Measurements from ENCODE around the gene DYNC1I1. TPM values are rescaled to one million over a fixed set of nuclear protein-coding genes. Genes with fewer than 3 reads are reported as not detected.

Gene DYNC1I1
- total and polyA plus RNA-seq, 2 of the 4 experiments (the other 2 are of a cell fraction), result under 0.01 to 0.15 TPM

DNA sequence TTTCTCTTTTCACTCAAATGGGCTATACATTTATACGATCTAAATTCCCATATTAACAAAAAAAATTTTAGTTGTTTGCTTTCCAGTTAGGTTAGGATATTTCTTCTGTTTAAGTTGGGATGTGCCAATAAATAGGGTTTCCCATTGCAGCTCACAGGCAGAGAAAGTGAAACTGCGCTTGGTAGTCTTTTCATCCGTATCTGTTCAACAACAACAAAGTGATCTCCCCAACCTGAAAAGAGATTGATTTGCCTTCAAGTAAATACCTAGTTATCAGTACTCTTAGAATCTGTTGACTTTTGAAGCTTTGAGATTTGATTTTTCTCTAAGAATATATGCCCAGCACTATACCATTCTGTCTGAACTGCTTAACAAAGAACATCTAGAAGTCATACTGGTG is 143.4 kb downstream of the DYNC1I1 start:
- no peak overlapping the region for H3K14ac ChIP-seq (replicated peaks; ENCODE audit: low read depth, low read length)
- in situ Hi-C loops (cut with MboI; ENCODE audit: low sequenced_read_pairs) (loop anchor here (5.0 to 25.0 kb wide), 3 partner anchors 1112 to 1922 kb away; no protein-coding TSS in a partner anchor), dilution Hi-C loops (cut with HindIII; ENCODE audit: low sequenced_read_pairs, unreplicated experiment) (no loop called here), intact Hi-C loops (cut with micrococcal nuclease) (loop anchor here (1.0 kb wide), 6 partner anchors 160 to 1920 kb away; no protein-coding TSS in a partner anchor)
- H3K9ac ChIP-seq (ENCODE audit: low read depth, low read length), result no peak overlapping the region
- BruUV-seq (replicated peaks), result no TSS peak
- TF ChIP-seq, protein P1, sequence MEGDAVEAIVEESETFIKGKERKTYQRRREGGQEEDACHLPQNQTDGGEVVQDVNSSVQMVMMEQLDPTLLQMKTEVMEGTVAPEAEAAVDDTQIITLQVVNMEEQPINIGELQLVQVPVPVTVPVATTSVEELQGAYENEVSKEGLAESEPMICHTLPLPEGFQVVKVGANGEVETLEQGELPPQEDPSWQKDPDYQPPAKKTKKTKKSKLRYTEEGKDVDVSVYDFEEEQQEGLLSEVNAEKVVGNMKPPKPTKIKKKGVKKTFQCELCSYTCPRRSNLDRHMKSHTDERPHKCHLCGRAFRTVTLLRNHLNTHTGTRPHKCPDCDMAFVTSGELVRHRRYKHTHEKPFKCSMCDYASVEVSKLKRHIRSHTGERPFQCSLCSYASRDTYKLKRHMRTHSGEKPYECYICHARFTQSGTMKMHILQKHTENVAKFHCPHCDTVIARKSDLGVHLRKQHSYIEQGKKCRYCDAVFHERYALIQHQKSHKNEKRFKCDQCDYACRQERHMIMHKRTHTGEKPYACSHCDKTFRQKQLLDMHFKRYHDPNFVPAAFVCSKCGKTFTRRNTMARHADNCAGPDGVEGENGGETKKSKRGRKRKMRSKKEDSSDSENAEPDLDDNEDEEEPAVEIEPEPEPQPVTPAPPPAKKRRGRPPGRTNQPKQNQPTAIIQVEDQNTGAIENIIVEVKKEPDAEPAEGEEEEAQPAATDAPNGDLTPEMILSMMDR (conservative IDR thresholded peaks at IDR 0.05; ENCODE audit: low read depth, low read length), result no peak
- TF ChIP-seq MAZ (IDR thresholded peaks at IDR 0.05; ENCODE audit: borderline replicate concordance, low read depth, low read length), result no peak
- TF ChIP-seq SMC3 (IDR thresholded peaks at IDR 0.05; ENCODE audit: low read depth, low read length), result no peak
- TF ChIP-seq RAD21 (IDR thresholded peaks at IDR 0.05; ENCODE audit: low read length), result no peak
- no peak for TF ChIP-seq MXI1 (IDR thresholded peaks at IDR 0.05; ENCODE audit: borderline replicate concordance, low read depth, low read length)
- DNase-seq, result no peak
- no peaks in the 10 kb centered on the region for H3K9me1 ChIP-seq (ENCODE audit: insufficient read depth, low read length)
- no peak overlapping the region for H4K5ac ChIP-seq (ENCODE audit: low read depth, low read length)
- no peak overlapping the region for H2AFZ ChIP-seq (replicated peaks; ENCODE audit: low read length, poor library complexity)
- H4K20me1 ChIP-seq (ENCODE audit: insufficient read depth, low read length), result no peaks in the 10 kb centered on the region
- no peak overlapping the region for H2AK9ac ChIP-seq (replicated peaks; ENCODE audit: low read depth, low read length, poor library complexity)
- no peak overlapping the region for H2BK20ac ChIP-seq (ENCODE audit: low read depth, low read length)
- no peak overlapping the region for H2AK5ac ChIP-seq (ENCODE audit: low read depth, low read length)
- no peak overlapping the region for H4K91ac ChIP-seq (ENCODE audit: insufficient read depth, low read depth, low read length)
- H3K9me3 ChIP-seq (ENCODE audit: control insufficient read depth, insufficient read depth, low read length), result no peaks in the 10 kb centered on the region
- H3K23ac ChIP-seq (ENCODE audit: low read depth, low read length), result no peak overlapping the region
- no peak overlapping the region; the same call in 1 of the 2 replicates for H3K4me2 ChIP-seq (ENCODE audit: low read depth, low read length)
- H3K56ac ChIP-seq (ENCODE audit: extremely low read depth, insufficient read depth, low read length), result no peak overlapping the region
- no peak overlapping the region for H3K18ac ChIP-seq (ENCODE audit: low read depth, low read length)
- no peak for ATAC-seq (ENCODE audit: low read depth)
- H3K4me1 ChIP-seq (ENCODE audit: control insufficient read depth, insufficient read depth, low read length), result no peaks in the 10 kb centered on the region
- H3K79me1 ChIP-seq (ENCODE audit: low read depth in 1 of 2, low read length in 2 of 2), result no peaks in the 10 kb centered on the region
- no peak overlapping the region for H2BK15ac ChIP-seq (ENCODE audit: low read depth, low read length)
- H3K27me3 ChIP-seq (ENCODE audit: control insufficient read depth, insufficient read depth, low read length), result no peaks in the 10 kb centered on the region; the same call in 1 of the 2 replicates
- no peak overlapping the region for H3K4me3 ChIP-seq (ENCODE audit: insufficient read depth, low read depth, low read length)
- H3K4ac ChIP-seq (ENCODE audit: low read depth, low read length), result no peak overlapping the region
- H4K8ac ChIP-seq (ENCODE audit: low read depth in 2 of 2, low read length in 2 of 2), result no peak overlapping the region
- CTCF ChIA-PET, result interaction anchor here (0.7 to 2.8 kb wide), 8 partner anchors 9 to 1258 kb away, joined by 3 to 18 read pairs (median 4); no protein-coding TSS in a partner anchor
- H2BK120ac ChIP-seq (ENCODE audit: low read depth, low read length), result no peak overlapping the region
- H3K27ac ChIP-seq (ENCODE audit: insufficient read depth, low read length), result no peak overlapping the region
- no CpG with 5 or more reads among the region's 3 CpGs for WGBS, 2 experiments (ENCODE audit: extremely low coverage in 2 of 2, insufficient read length in 1 of 2)
- POLR2A ChIA-PET (ENCODE audit: unreplicated experiment), result no interaction called here
- no peak overlapping the region for H2BK5ac ChIP-seq (ENCODE audit: low read depth, low read length, poor library complexity, severe bottlenecking)
- H3K36me3 ChIP-seq (ENCODE audit: control insufficient read depth, insufficient read depth, low read length), result no peaks in the 10 kb centered on the region
